Panc1 (cell line): ENCODE results near the gene CIAO2B. TPM values are rescaled to one million over a fixed set of nuclear protein-coding genes. Genes with fewer than 3 reads are reported as not detected.

Source experiments
- ATAC-seq: fragments of 200-7000 bp; cut with Tn5 transposase; 2 replicates; pipeline ENCODE4 v1.9.1; 2020; ENCODE audit warnings: mild to moderate bottlenecking, moderate library complexity
- BruUV-seq: library from RNA; stranded (reverse); fragments of 400-500 nt; replicated peaks from 2 replicates; lab custom pipeline; 2021; lab: Mats Ljungman, UMichigan
- CTCF ChIA-PET: fragments of 300-600 bp; sonication (Branson Sonifier 250); formaldehyde crosslinking; loops from one replicate; lab custom pipeline; 2022; ENCODE audit warnings: antibody characterized with exemption; lab: Charles Lee
- POLR2A ChIA-PET: fragments of 300-600 bp; sonication (Branson Sonifier 250); formaldehyde crosslinking; loops from one replicate; lab custom pipeline; 2022; ENCODE audit warnings: antibody characterized with exemption; lab: Charles Lee
- DNase-seq: peaks from one replicate; pipeline ENCODE4 v3.0.0-alpha.2; 2010; ENCODE audit warnings: low read depth, low spot score
- H3K27ac ChIP-seq: 2 replicates; pipeline ENCODE4 v1.5.1; 2011; ENCODE audit warnings: mild to moderate bottlenecking, low read length, inconsistent platforms
- H3K27me3 ChIP-seq: fragments of 200-500 bp; sonication (Bioruptor generic); 2 replicates; pipeline ENCODE4 v1.6.0; 2014; ENCODE audit warnings: low read length, inconsistent platforms; ENCODE audit not compliant: control insufficient read depth, insufficient read depth
- H3K36me3 ChIP-seq: fragments of 200-500 bp; sonication (Bioruptor generic); 2 replicates; pipeline ENCODE4 v1.5.1; 2014; ENCODE audit warnings: inconsistent platforms, mild to moderate bottlenecking, low read length, moderate library complexity; ENCODE audit not compliant: control insufficient read depth, insufficient read depth
- H3K4me1 ChIP-seq: 2 replicates; pipeline ENCODE4 v1.5.1; 2011; ENCODE audit warnings: inconsistent platforms, mild to moderate bottlenecking, low read length, moderate library complexity; ENCODE audit not compliant: control insufficient read depth, insufficient read depth
- H3K4me3 ChIP-seq, 2 experiments: 2 replicates each; pipeline ENCODE4 v1.5.1; 2011 to 2012; ENCODE audit warnings: low read depth in 2 of 2, low read length in 2 of 2, mild to moderate bottlenecking in 2 of 2, inconsistent platforms in 1 of 2, moderate library complexity in 1 of 2
- H3K9me3 ChIP-seq: fragments of 200-500 bp; sonication (Bioruptor generic); 2 replicates; pipeline ENCODE4 v1.5.1; 2014; ENCODE audit warnings: low read depth, mild to moderate bottlenecking, inconsistent platforms, low read length, moderate library complexity; ENCODE audit not compliant: control insufficient read depth, insufficient read depth
- CTCF ChIP-seq: fragments of 450-650 bp; IDR thresholded peaks from 2 replicates; pipeline ENCODE4 v1.5.1; 2017; ENCODE audit warnings: mild to moderate bottlenecking
- POLR2AphosphoS5 ChIP-seq: IDR thresholded peaks from 2 replicates; pipeline ENCODE4 v1.6.1; 2012; ENCODE audit warnings: mild to moderate bottlenecking, low read depth, low read length, moderate library complexity
- REST ChIP-seq, 2 experiments: IDR thresholded peaks; 2 replicates each; pipeline ENCODE4 v1.6.1; 2011 to 2012; ENCODE audit warnings: low read depth in 2 of 2, control low read depth in 1 of 2, low read length in 1 of 2, mild to moderate bottlenecking in 1 of 2, moderate library complexity in 1 of 2; ENCODE audit not compliant: insufficient read depth in 1 of 2
- SIN3A ChIP-seq: IDR thresholded peaks from 2 replicates; pipeline ENCODE4 v1.6.1; 2012; ENCODE audit warnings: low read depth, mild to moderate bottlenecking, low read length, moderate library complexity, borderline replicate concordance; ENCODE audit not compliant: insufficient read depth
- TCF7L2 ChIP-seq: IDR thresholded peaks from 2 replicates; pipeline ENCODE4 v1.6.1; 2011; ENCODE audit warnings: mild to moderate bottlenecking, low read depth, low read length, inconsistent platforms
- in situ Hi-C: cut with HindIII; loops from 2 replicates; pipeline ENCODE4 v1.10.0; 2016; ENCODE audit warnings: low sequenced_read_pairs, low pct_unique_long_range_greater_than_20kb
- intact Hi-C: fragments of 100-400 bp; cut with micrococcal nuclease; formaldehyde crosslinking; loops from one replicate; pipeline ENCODE4 v1.10.0; 2022; ENCODE audit not compliant: unreplicated experiment
- total RNA-seq: library from RNA; stranded (reverse); gene quantifications from one replicate; pipeline ENCODE4 v1.2.1, GENCODE V29; 2021; ENCODE audit not compliant: unreplicated experiment

Gene CIAO2B
- total RNA-seq, 1 experiment from 2014 or later: 96.6 TPM

GRCh38 chr16:66895999-66896398, 38.2 kb downstream of the CIAO2B start:
- DNase-seq: no peak

GRCh38 chr16:66895689-66895979, 38.6 kb downstream of the CIAO2B start:
- TF ChIP-seq REST (IDR thresholded peaks at IDR 0.05; ENCODE audit: insufficient read depth in 1 of 2, low read depth in 2 of 2, low read length in 1 of 2) (no peak), CTCF (no peak), SIN3A (no peak), TCF7L2 (no peak), POLR2AphosphoS5 (no peak)
- no TSS peak for BruUV-seq
- intact Hi-C loops: loop anchor here (5.0 kb wide), 1 partner anchor 52 kb away; no protein-coding TSS in a partner anchor
- no peaks in the 10 kb centered on the region for H3K9me3 ChIP-seq
- peaks cover 9% of the 10 kb centered on the region for H3K4me1 ChIP-seq
- ChIA-PET POLR2A (no interaction called here), CTCF (interaction anchor here (0.6 to 1.4 kb wide), 3 partner anchors 14 to 105 kb away, joined by 3 to 4 read pairs (median 3); no protein-coding TSS in a partner anchor)
- no peak for ATAC-seq
- no peak for DNase-seq
- no peak overlapping the region for H3K4me3 ChIP-seq
- H3K36me3 ChIP-seq: no peaks in the 10 kb centered on the region
- in situ Hi-C loops: no loop called here
- no peak overlapping the region for H3K27ac ChIP-seq
- H3K27me3 ChIP-seq: no peaks in the 10 kb centered on the region

More at GRCh38 chr16:66895999-66896398, 38.2 kb downstream of the CIAO2B start:
- CTCF ChIA-PET: interaction anchor here (0.6 to 1.1 kb wide), 2 partner anchors 14 to 106 kb away, joined by 3 to 4 read pairs; no protein-coding TSS in a partner anchor
- H3K9me3 ChIP-seq: no peaks in the 10 kb centered on the region
- H3K27ac ChIP-seq: no peak overlapping the region
- intact Hi-C loops: loop anchor here (5.0 kb wide), 1 partner anchor 51 kb away; no protein-coding TSS in a partner anchor
- BruUV-seq: no TSS peak
- in situ Hi-C loops: no loop called here
- peaks cover 9% of the 10 kb centered on the region for H3K4me1 ChIP-seq
- POLR2A ChIA-PET: no interaction called here
- TF ChIP-seq POLR2AphosphoS5: no peak
- TF ChIP-seq SIN3A: no peak
- TF ChIP-seq TCF7L2: no peak
- no peak for TF ChIP-seq CTCF
- TF ChIP-seq REST (IDR thresholded peaks at IDR 0.05; ENCODE audit: insufficient read depth in 1 of 2, low read depth in 2 of 2, low read length in 1 of 2): no peak
- H3K4me3 ChIP-seq: no peak overlapping the region
- ATAC-seq: no peak
- no peaks in the 10 kb centered on the region for H3K27me3 ChIP-seq
- no peaks in the 10 kb centered on the region for H3K36me3 ChIP-seq
